Caki2 (cell line): ENCODE measurements around the gene SH3BGR. TPM values are rescaled to one million over a fixed set of nuclear protein-coding genes. Genes with fewer than 3 reads are reported as not detected.

Experiments used
- DNase-seq: peaks from one replicate; pipeline ENCODE4 v3.0.0-alpha.2; 2015; ENCODE audit warnings: low read depth
- in situ Hi-C: cut with HindIII; loops from 2 replicates; pipeline ENCODE4 v1.10.0; 2016; ENCODE audit warnings: low sequenced_read_pairs, low pct_unique_long_range_greater_than_20kb, mixed read lengths
- total RNA-seq: library from RNA; depleted of rRNA; stranded (reverse); fragments of >200 nt; shearing (Covaris generic); gene quantifications from 2 replicates; pipeline ENCODE4 v1.2.3, GENCODE V29; 2014; ENCODE audit warnings: low replicate concordance

Gene SH3BGR
- total RNA-seq, 1 experiment from 2014 or later = 3.6 TPM

- no peak for DNase-seq
- in situ Hi-C loops = no loop called here
Observed at GRCh38 chr21:39502631-39503030, 50.9 kb downstream of the SH3BGR start.

- in situ Hi-C loops = no loop called here
- DNase-seq = no peak
Observed at GRCh38 chr21:39503123-39503762, 51.5 kb downstream of the SH3BGR start.

GRCh38 chr21:39504230-39504629, 52.5 kb downstream of the SH3BGR start:
- no peak for DNase-seq
- in situ Hi-C loops = no loop called here

GRCh38 chr21:39510240-39510639, 58.5 kb downstream of the SH3BGR start:
- in situ Hi-C loops = no loop called here
- DNase-seq = no peak

GRCh38 chr21:39511102-39511501, 59.3 kb downstream of the SH3BGR start:
- in situ Hi-C loops = no loop called here
- no peak for DNase-seq

GRCh38 chr21:39513735-39514134, 62.0 kb downstream of the SH3BGR start:
- in situ Hi-C loops = no loop called here

GRCh38 chr21:39515684-39516472, 64.1 kb downstream of the SH3BGR start:
- in situ Hi-C loops = no loop called here
- DNase-seq = no peak

More at GRCh38 chr21:39513735-39514134, 62.0 kb downstream of the SH3BGR start:
- no peak for DNase-seq

GRCh38 chr21:39518055-39518846, 66.5 kb downstream of the SH3BGR start:
- DNase-seq = peak; percentile 58
- in situ Hi-C loops = no loop called here

- DNase-seq = no peak
- in situ Hi-C loops = no loop called here
Observed at GRCh38 chr21:39518847-39519210, 67.1 kb downstream of the SH3BGR start.

GRCh38 chr21:39519835-39520234, 68.1 kb downstream of the SH3BGR start:
- DNase-seq = no peak
- in situ Hi-C loops = no loop called here

- peak; percentile 39 for DNase-seq
- in situ Hi-C loops = no loop called here
Observed at GRCh38 chr21:39523399-39523798, 71.6 kb downstream of the SH3BGR start.

GRCh38 chr21:39523915-39524314, 72.1 kb downstream of the SH3BGR start:
- no peak for DNase-seq
- in situ Hi-C loops = no loop called here

GRCh38 chr21:39525129-39525528, 73.4 kb downstream of the SH3BGR start:
- in situ Hi-C loops = no loop called here
- DNase-seq = no peak

- in situ Hi-C loops = no loop called here
- DNase-seq = no peak
Observed at GRCh38 chr21:39525601-39526000, 73.8 kb downstream of the SH3BGR start.

- in situ Hi-C loops = no loop called here
- no peak for DNase-seq
Observed at GRCh38 chr21:39527067-39527595, 75.4 kb downstream of the SH3BGR start.

GRCh38 chr21:39527664-39528381, 76.1 kb downstream of the SH3BGR start:
- in situ Hi-C loops = no loop called here
- no peak for DNase-seq

- DNase-seq = no peak
- in situ Hi-C loops = no loop called here
Observed at GRCh38 chr21:39529026-39529425, 77.3 kb downstream of the SH3BGR start.

GRCh38 chr21:39531064-39531463, 79.3 kb downstream of the SH3BGR start:
- in situ Hi-C loops = no loop called here
- DNase-seq = no peak
